Upper lobe of left lung (tissue), 6 donors: ENCODE data around the gene SLC22A13. TPM values are rescaled to one million over a fixed set of nuclear protein-coding genes. Genes with fewer than 3 reads are reported as not detected.

Experiments
- ATAC-seq, 2 donors: fragments of 200-7000 bp; cut with Tn5 transposase; one replicate each; pipeline ENCODE4 v1.9.1; 2022; ENCODE audit warnings: mild to moderate bottlenecking in 2 of 2, moderate library complexity in 2 of 2; ENCODE audit not compliant: low FRiP score in 2 of 2
- DNase-seq, 2 donors: peaks; one replicate each; pipeline ENCODE4 v3.0.0-alpha.2; 2019 to 2020
- H3K27ac ChIP-seq, 4 donors: fragments of 200-600 bp; sonication (generic); one replicate each; pipeline ENCODE4 v1.5.1; 2016 to 2019
- H3K27me3 ChIP-seq, 4 donors: fragments of 200-600 bp; sonication (generic); one replicate each; pipeline ENCODE4 v1.5.1; 2017 to 2019
- H3K36me3 ChIP-seq, 4 donors: fragments of 200-600 bp; sonication (generic); one replicate each; pipeline ENCODE4 v1.5.1; 2016 to 2019
- H3K4me1 ChIP-seq, 4 donors: fragments of 200-600 bp; sonication (generic); one replicate each; pipeline ENCODE4 v1.5.1; 2018 to 2019
- H3K4me3 ChIP-seq, 4 donors: fragments of 200-600 bp; sonication (generic); one replicate each; pipeline ENCODE4 v1.5.1; 2017 to 2019; ENCODE audit warnings: mild to moderate bottlenecking in 2 of 4, moderate library complexity in 1 of 4
- H3K9me3 ChIP-seq, 4 donors: fragments of 200-600 bp; sonication (generic); one replicate each; pipeline ENCODE4 v1.5.1; 2018 to 2019
- EP300 ChIP-seq, 4 donors: sonication (generic); formaldehyde crosslinking; IDR thresholded peaks; one replicate each; pipeline ENCODE4 v1.5.1; 2017; ENCODE audit warnings: antibody characterized with exemption in 4 of 4, control low read depth in 2 of 4
- POLR2A ChIP-seq, 4 donors: fragments of 450-650 bp; IDR thresholded peaks; one replicate each; pipeline ENCODE4 v1.5.1; 2016 to 2017; ENCODE audit warnings: antibody characterized with exemption in 4 of 4, mild to moderate bottlenecking in 2 of 4
- POLR2AphosphoS5 ChIP-seq, 2 donors: sonication (generic); formaldehyde crosslinking; IDR thresholded peaks; one replicate each; pipeline ENCODE4 v1.5.1; 2017; ENCODE audit warnings: antibody characterized with exemption in 2 of 2
- WGBS, 2 donors: methylation state at CpG; one replicate each; pipeline ENCODE4 v1.1.5; 2017 to 2018; 5-methylcytosine and 5-hydroxymethylcytosine counted together
- total RNA-seq, 6 donors: library from RNA; depleted of rRNA in 4 of 6; stranded (reverse); fragments of >200 nt in 4 of 6; gene quantifications; one replicate each; pipeline versions ENCODE4 v1.1.0 to v1.2.1, GENCODE V29; 2016 to 2021
- TF ChIP-seq, protein P1 (sequence below), 6 experiments: fragments of 450-650 bp in 4 of 6; fragments of 200-600 bp in 2 of 6; sonication (generic) in 2 of 6; IDR thresholded peaks; one replicate each; pipeline ENCODE4 v1.5.1; 2016 to 2019; ENCODE audit warnings: antibody characterized with exemption in 6 of 6
- donor health status: DM: no; HTN: no; CAD: no; lungs with moderate emphysema.
- donor health status: DM: no; HTN: yes; CAD: no; lungs with severe emphysema.

Gene SLC22A13
- 1 to 10 TPM in 1 of 6 donors, under 1 TPM in 3, not detected in 2; 0.27 to 1.6 (median 0.48) TPM for total RNA-seq

- ATAC-seq (no peak), DNase-seq (no peak)
- Histone ChIP-seq H3K36me3 (no peaks in the 10 kb centered on the region), H3K9me3 (no peaks in the 10 kb centered on the region), H3K4me1 (no peaks in the 10 kb centered on the region), H3K4me3 (no peak within 1 kb of the TSS), H3K27ac (no peak within 1 kb of the TSS), H3K27me3 (no peaks in the 10 kb centered on the region)
- WGBS, 2 donors, result 94 to 96% methylated on average over 9 of the region's 9 CpGs
- TF ChIP-seq, protein P1, sequence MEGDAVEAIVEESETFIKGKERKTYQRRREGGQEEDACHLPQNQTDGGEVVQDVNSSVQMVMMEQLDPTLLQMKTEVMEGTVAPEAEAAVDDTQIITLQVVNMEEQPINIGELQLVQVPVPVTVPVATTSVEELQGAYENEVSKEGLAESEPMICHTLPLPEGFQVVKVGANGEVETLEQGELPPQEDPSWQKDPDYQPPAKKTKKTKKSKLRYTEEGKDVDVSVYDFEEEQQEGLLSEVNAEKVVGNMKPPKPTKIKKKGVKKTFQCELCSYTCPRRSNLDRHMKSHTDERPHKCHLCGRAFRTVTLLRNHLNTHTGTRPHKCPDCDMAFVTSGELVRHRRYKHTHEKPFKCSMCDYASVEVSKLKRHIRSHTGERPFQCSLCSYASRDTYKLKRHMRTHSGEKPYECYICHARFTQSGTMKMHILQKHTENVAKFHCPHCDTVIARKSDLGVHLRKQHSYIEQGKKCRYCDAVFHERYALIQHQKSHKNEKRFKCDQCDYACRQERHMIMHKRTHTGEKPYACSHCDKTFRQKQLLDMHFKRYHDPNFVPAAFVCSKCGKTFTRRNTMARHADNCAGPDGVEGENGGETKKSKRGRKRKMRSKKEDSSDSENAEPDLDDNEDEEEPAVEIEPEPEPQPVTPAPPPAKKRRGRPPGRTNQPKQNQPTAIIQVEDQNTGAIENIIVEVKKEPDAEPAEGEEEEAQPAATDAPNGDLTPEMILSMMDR (IDR thresholded peaks at IDR 0.05), result no peak
- no peak for TF ChIP-seq EP300 (IDR thresholded peaks at IDR 0.05)
- no peak for TF ChIP-seq POLR2AphosphoS5 (IDR thresholded peaks at IDR 0.05)
- TF ChIP-seq POLR2A (IDR thresholded peaks at IDR 0.05), result no peak
Measured at GRCh38 chr3:38265604-38266307, at the start of gene SLC22A13. SLC22A13 (plus strand) TSS chr3:38265812; CDS start chr3:38265861, 49 bp downstream.

- Histone ChIP-seq H3K4me1 (no peaks in the 10 kb centered on the region), H3K27me3 (no peaks in the 10 kb centered on the region), H3K9me3 (no peaks in the 10 kb centered on the region), H3K36me3 (peaks cover 0 to 32% (median 5%) of the 10 kb centered on the region in 4 donors), H3K4me3 (no peak overlapping the region), H3K27ac (no peak overlapping the region)
- TF ChIP-seq EP300 (IDR thresholded peaks at IDR 0.05), result no peak
- TF ChIP-seq POLR2AphosphoS5 (IDR thresholded peaks at IDR 0.05), result no peak
- TF ChIP-seq POLR2A (IDR thresholded peaks at IDR 0.05), result no peak
- TF ChIP-seq, protein P1 (IDR thresholded peaks at IDR 0.05), result no peak
- DNase-seq (no peak), ATAC-seq (no peak)
- 89 to 93% methylated on average over 3 of the region's 3 CpGs for WGBS, 2 donors
Measured at GRCh38 chr3:38219609-38220197, 45.9 kb upstream of the SLC22A13 start.

DNA sequence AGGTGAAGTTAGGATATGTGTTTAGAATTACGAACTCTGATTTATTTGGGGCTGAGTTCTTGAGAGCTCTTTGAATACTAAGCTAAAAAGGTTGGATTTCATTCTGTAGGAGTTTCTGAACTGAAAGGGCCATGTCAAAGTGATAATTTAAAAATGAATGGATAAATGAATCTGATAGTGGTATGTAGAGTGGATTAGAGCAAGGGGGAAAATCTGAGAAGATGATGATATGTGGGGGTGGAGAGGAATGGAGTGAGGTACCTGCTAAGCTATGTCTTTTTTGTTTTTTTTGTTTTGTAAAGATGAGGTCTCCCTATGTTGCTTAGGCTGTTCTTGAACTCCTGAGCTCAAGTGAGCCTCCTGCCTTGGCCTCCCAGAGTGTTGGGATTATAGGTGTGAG, 44.6 kb upstream of the SLC22A13 start:
- TF ChIP-seq POLR2A (IDR thresholded peaks at IDR 0.05) (no peak), EP300 (IDR thresholded peaks at IDR 0.05) (no peak)
- H3K4me1 ChIP-seq, result no peaks in the 10 kb centered on the region
- H3K4me3 ChIP-seq, result no peak overlapping the region
- H3K36me3 ChIP-seq, result peaks cover 0 to 43% (median 5%) of the 10 kb centered on the region in 4 donors
- H3K27me3 ChIP-seq, result no peaks in the 10 kb centered on the region
- no peak for ATAC-seq
- WGBS, 2 donors, result 90 to 94% methylated on average over 1 of the region's 1 CpG
- no peak overlapping the region for H3K27ac ChIP-seq
- no peaks in the 10 kb centered on the region for H3K9me3 ChIP-seq
- no peak for DNase-seq

GRCh38 chr3:38222032-38222634, 43.5 kb upstream of the SLC22A13 start:
- ATAC-seq, result no peak
- 78 to 79% methylated on average over 7 of the region's 7 CpGs for WGBS, 2 donors

DNA sequence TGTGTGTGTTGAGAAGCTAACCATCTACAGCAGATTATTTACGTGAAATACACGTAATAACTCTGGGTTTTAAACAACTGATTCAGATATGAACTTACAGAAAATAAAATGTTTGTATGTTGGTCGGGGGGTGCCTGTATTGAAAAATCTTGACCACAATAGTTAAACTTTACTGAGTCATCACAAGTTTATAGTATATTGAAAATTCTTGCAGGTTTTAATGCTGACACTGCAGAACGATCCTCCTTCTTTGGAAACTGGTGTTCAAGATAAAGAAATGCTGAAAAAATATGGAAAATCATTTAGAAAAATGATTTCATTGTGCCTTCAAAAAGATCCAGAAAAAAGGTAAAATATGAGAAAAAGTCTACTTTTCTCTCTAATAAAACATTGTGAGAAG, 41.3 kb upstream of the SLC22A13 start:
- H3K36me3 ChIP-seq, result peaks cover 0 to 45% (median 5%) of the 10 kb centered on the region in 4 donors
- ATAC-seq (no peak), DNase-seq (no peak)
- 95 to 98% methylated on average over 4 of the region's 4 CpGs for WGBS, 2 donors
- H3K27ac ChIP-seq, result no peak overlapping the region
- TF ChIP-seq EP300 (IDR thresholded peaks at IDR 0.05) (no peak), POLR2A (IDR thresholded peaks at IDR 0.05) (no peak), POLR2AphosphoS5 (IDR thresholded peaks at IDR 0.05) (no peak)
- TF ChIP-seq, protein P1 (IDR thresholded peaks at IDR 0.05), result no peak
- H3K4me1 ChIP-seq, result peaks cover 0 to 16% (median 0%) of the 10 kb centered on the region in 4 donors
- H3K4me3 ChIP-seq, result no peak overlapping the region
- H3K27me3 ChIP-seq, result no peaks in the 10 kb centered on the region
- H3K9me3 ChIP-seq, result no peaks in the 10 kb centered on the region

More at GRCh38 chr3:38222032-38222634, 43.5 kb upstream of the SLC22A13 start:
- Histone ChIP-seq H3K27ac (no peak overlapping the region), H3K4me3 (no peak overlapping the region), H3K27me3 (no peaks in the 10 kb centered on the region), H3K4me1 (no peaks in the 10 kb centered on the region), H3K9me3 (no peaks in the 10 kb centered on the region), H3K36me3 (peaks cover 0 to 44% (median 5%) of the 10 kb centered on the region in 4 donors)
- no peak for DNase-seq
- no peak for TF ChIP-seq EP300 (IDR thresholded peaks at IDR 0.05)
- TF ChIP-seq, protein P1 (IDR thresholded peaks at IDR 0.05), result no peak
- TF ChIP-seq POLR2AphosphoS5 (IDR thresholded peaks at IDR 0.05), result no peak
- TF ChIP-seq POLR2A (IDR thresholded peaks at IDR 0.05), result no peak
